Testis (tissue), 3 donors: ENCODE results near the gene MTM1. TPM values are rescaled to one million over a fixed set of nuclear protein-coding genes. Genes with fewer than 3 reads are reported as not detected.

Source experiments
- DNase-seq: peaks from one replicate; pipeline ENCODE4 v3.0.0-alpha.2; 2019
- H3K27ac ChIP-seq, 2 donors: fragments of 200-600 bp; sonication (generic); one replicate each; pipeline ENCODE4 v1.5.1; 2019
- H3K27me3 ChIP-seq: fragments of 200-600 bp; sonication (generic); one replicate; pipeline ENCODE4 v1.5.1; 2019
- H3K36me3 ChIP-seq: fragments of 200-600 bp; sonication (generic); one replicate; pipeline ENCODE4 v1.5.1; 2017; ENCODE audit warnings: low read depth; ENCODE audit errors: missing control alignments
- H3K4me1 ChIP-seq: fragments of 200-600 bp; sonication (generic); one replicate; pipeline ENCODE4 v1.5.1; 2019
- H3K4me3 ChIP-seq, 2 donors: fragments of 200-600 bp; sonication (generic); one replicate each; pipeline ENCODE4 v1.5.1; 2017 to 2019
- H3K9me3 ChIP-seq: fragments of 200-600 bp; sonication (generic); one replicate; pipeline ENCODE4 v1.5.1; 2017
- POLR2A ChIP-seq: fragments of 450-650 bp; IDR thresholded peaks from one replicate; pipeline ENCODE4 v1.6.1; 2017; ENCODE audit warnings: antibody characterized with exemption, mild to moderate bottlenecking, moderate library complexity
- WGBS, 2 donors: methylation state at CpG; one replicate each; pipeline ENCODE4 v1.1.5; 2018; 5-methylcytosine and 5-hydroxymethylcytosine counted together
- intact Hi-C: fragments of 100-400 bp; cut with DNase I; formaldehyde crosslinking; loops from one replicate; pipeline ENCODE4 v1.15.1; 2023; ENCODE audit warnings: low total_unique reads
- polyA plus RNA-seq: library from polyadenylated mRNA; stranded (reverse); fragments of 350-450 nt; fragmentation: Illumina TruSeq; extraction: RNeasy Lipid Tissue Mini Kit (QIAGEN cat#74804); gene quantifications from one replicate; pipeline ENCODE4 v1.2.3, GENCODE V29; 2014; ENCODE audit warnings: low read depth, low replicate concordance; ENCODE audit not compliant: insufficient read depth
- total RNA-seq, 2 donors: library from RNA; depleted of rRNA; stranded (reverse); fragments of >200 nt; gene quantifications; one replicate each; pipeline ENCODE4 v1.2.3, GENCODE V29; 2016
- TF ChIP-seq, protein P1 (sequence below), 3 experiments: fragments of 450-650 bp in 2 of 3; fragments of 200-600 bp in 1 of 3; sonication (generic) in 1 of 3; IDR thresholded peaks; one replicate each; pipeline ENCODE4 v1.5.1; 2016 to 2019; ENCODE audit warnings: antibody characterized with exemption in 3 of 3, mild to moderate bottlenecking in 2 of 3, moderate library complexity in 1 of 3

Gene MTM1
- total and polyA plus RNA-seq, 3 donors from 2014 or later = 20.0 to 38.5 (median 33.8) TPM

DNA sequence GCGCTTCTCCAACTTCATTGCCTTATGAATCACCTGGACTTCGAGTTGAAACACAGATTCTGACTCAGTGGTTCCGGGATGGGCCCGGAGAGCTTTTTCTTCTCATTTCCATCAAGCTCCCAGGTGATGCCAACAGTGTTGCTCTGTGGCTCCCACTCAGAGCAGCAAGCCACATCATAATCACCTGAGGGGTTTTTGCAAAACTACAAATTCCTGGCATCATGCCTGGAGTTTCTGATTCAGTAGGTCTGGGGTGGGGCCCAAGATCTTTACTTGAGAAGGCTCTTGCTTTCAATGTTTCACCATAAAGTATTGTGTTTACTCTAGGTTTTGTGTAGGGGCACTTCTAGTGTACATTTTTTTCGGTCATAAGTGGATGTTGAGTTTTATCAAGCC is 7.0 kb downstream of the MTM1 start:
- H3K9me3 ChIP-seq = no peaks in the 10 kb centered on the region
- peaks cover 3% of the 10 kb centered on the region for H3K4me1 ChIP-seq
- H3K27ac ChIP-seq = no peak overlapping the region
- 86 to 88% methylated on average over 5 of the region's 5 CpGs for WGBS, 2 donors
- TF ChIP-seq POLR2A = no peak
- TF ChIP-seq, protein P1, sequence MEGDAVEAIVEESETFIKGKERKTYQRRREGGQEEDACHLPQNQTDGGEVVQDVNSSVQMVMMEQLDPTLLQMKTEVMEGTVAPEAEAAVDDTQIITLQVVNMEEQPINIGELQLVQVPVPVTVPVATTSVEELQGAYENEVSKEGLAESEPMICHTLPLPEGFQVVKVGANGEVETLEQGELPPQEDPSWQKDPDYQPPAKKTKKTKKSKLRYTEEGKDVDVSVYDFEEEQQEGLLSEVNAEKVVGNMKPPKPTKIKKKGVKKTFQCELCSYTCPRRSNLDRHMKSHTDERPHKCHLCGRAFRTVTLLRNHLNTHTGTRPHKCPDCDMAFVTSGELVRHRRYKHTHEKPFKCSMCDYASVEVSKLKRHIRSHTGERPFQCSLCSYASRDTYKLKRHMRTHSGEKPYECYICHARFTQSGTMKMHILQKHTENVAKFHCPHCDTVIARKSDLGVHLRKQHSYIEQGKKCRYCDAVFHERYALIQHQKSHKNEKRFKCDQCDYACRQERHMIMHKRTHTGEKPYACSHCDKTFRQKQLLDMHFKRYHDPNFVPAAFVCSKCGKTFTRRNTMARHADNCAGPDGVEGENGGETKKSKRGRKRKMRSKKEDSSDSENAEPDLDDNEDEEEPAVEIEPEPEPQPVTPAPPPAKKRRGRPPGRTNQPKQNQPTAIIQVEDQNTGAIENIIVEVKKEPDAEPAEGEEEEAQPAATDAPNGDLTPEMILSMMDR (IDR thresholded peaks at IDR 0.05) = no peak
- intact Hi-C loops = no loop called here
- H3K4me3 ChIP-seq = no peak overlapping the region
- no peaks in the 10 kb centered on the region for H3K27me3 ChIP-seq
- DNase-seq = no peak
- no peaks in the 10 kb centered on the region for H3K36me3 ChIP-seq

DNA sequence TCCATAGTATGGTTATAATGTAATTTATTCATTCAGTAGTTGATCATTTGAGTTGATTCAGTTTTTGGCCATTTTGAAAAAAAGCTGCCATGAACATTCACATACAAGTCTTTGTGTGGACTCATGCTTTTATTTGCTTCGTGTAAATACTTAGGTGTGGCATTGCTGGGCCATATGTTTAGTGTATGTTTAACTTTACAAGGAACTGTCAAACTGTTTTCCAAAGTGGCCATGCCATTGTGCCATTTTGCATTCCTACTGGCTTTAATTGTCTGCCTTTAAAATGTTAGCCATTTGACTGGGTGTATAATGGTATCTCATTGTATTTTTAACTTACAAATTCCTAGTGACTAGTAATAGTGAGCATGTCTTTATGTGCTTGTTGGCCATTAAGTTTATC is 8.8 kb downstream of the MTM1 start:
- H3K4me3 ChIP-seq = no peak overlapping the region
- H3K9me3 ChIP-seq = no peaks in the 10 kb centered on the region
- peaks cover 3% of the 10 kb centered on the region for H3K4me1 ChIP-seq
- H3K36me3 ChIP-seq = no peaks in the 10 kb centered on the region
- TF ChIP-seq, protein P1 (IDR thresholded peaks at IDR 0.05) = no peak
- TF ChIP-seq POLR2A = no peak
- H3K27me3 ChIP-seq = no peaks in the 10 kb centered on the region
- 95 to 100% methylated on average over 1 of the region's 1 CpG for WGBS, 2 donors
- intact Hi-C loops = no loop called here
- DNase-seq = no peak
- H3K27ac ChIP-seq = no peak overlapping the region

DNA sequence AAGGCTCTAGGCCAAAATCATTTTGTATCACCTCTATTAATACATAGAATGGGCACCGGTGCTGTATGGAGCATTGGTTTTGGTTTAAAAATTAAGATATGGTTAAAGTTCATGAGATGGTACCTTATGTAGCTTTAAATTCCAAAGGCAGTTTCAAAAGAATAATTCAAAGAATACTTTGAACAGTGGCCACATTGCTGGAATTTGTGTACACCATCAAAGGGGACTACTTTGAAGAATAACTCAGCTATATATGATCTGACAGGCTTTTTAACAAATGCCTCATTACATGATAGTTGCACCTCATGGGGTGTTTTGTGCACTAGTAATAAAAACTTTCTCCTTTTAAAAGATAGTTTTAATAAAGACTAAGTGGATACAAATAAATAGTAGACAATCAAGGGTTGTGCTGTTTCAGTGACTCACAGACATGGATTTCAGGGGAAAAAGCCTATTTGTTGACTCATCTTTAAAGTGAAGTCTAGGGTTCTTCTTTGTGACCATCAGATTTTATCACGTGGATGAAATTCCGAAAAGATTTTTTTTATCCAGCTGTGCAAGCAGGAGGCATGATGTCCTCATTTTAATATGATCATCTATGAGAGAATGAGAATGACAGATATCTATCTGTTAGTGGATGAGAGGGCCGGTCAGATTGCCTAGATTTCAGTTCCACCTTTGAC is 12.8 kb downstream of the MTM1 start:
- WGBS, 2 donors = 54 to 56% methylated on average over 4 of the region's 4 CpGs
- intact Hi-C loops = no loop called here
- H3K36me3 ChIP-seq = no peaks in the 10 kb centered on the region
- no peak for DNase-seq
- no peaks in the 10 kb centered on the region for H3K9me3 ChIP-seq
- H3K27me3 ChIP-seq = no peaks in the 10 kb centered on the region
- H3K27ac ChIP-seq = no peak overlapping the region
- no peak overlapping the region for H3K4me3 ChIP-seq
- TF ChIP-seq, protein P1 (IDR thresholded peaks at IDR 0.05) = no peak
- no peak for TF ChIP-seq POLR2A
- no peaks in the 10 kb centered on the region for H3K4me1 ChIP-seq

DNA sequence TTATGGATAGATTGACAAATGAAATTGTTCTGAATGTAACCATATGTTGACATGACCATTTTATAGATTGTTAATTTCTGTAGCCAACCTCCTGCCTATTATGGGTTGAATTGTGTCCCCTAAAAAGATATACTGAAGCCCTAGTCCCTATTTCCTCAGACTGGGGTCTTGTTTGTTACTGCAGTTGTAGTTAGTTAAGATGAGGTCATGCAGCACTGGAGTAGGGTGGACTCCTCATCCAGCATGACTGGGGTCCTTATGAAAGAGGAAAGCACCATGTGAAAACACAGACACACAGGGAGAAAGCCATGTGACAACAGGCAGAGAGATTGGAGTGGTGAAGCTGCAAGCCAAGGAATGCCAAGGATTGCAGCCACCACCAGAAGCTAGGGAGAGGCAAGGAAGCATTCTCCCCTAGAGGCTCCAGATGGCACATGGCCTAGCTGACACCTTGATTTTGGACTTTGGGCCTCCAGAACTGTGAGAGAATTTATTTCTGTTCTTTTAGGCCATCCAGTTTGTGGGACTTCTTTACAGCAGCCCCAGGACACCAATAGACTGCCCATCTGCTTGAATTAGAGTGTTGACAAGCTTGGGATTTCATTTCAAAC is 14.0 kb downstream of the MTM1 start:
- no peaks in the 10 kb centered on the region for H3K27me3 ChIP-seq
- no peak overlapping the region for H3K27ac ChIP-seq
- H3K9me3 ChIP-seq = no peaks in the 10 kb centered on the region
- intact Hi-C loops = no loop called here
- no peaks in the 10 kb centered on the region for H3K36me3 ChIP-seq
- no peak overlapping the region for H3K4me3 ChIP-seq
- TF ChIP-seq POLR2A = no peak
- TF ChIP-seq, protein P1 (IDR thresholded peaks at IDR 0.05) = no peak
- no peaks in the 10 kb centered on the region for H3K4me1 ChIP-seq
- DNase-seq = no peak
